MM.1S (cell line): Measurements from ENCODE around the gene ZEB2.

Experiments used
- EZH2 ChIP-seq: fragments of 300-600 bp; sonication (generic); optimal IDR thresholded peaks from 2 replicates; pipeline ENCODE3; 2017; ENCODE audit warnings: low read depth, mild to moderate bottlenecking, antibody characterized with exemption, low read length, mixed read lengths
- TF ChIP-seq, protein P1 (sequence below): fragments of 300-600 bp; sonication (generic); IDR thresholded peaks from 2 replicates; pipeline ENCODE4 v1.5.1; 2016; ENCODE audit warnings: antibody characterized with exemption, low read length, mixed read lengths

GRCh38 chr2:144553379-144553778, 33.5 kb upstream of the ZEB2 start:
- TF ChIP-seq, protein P1, sequence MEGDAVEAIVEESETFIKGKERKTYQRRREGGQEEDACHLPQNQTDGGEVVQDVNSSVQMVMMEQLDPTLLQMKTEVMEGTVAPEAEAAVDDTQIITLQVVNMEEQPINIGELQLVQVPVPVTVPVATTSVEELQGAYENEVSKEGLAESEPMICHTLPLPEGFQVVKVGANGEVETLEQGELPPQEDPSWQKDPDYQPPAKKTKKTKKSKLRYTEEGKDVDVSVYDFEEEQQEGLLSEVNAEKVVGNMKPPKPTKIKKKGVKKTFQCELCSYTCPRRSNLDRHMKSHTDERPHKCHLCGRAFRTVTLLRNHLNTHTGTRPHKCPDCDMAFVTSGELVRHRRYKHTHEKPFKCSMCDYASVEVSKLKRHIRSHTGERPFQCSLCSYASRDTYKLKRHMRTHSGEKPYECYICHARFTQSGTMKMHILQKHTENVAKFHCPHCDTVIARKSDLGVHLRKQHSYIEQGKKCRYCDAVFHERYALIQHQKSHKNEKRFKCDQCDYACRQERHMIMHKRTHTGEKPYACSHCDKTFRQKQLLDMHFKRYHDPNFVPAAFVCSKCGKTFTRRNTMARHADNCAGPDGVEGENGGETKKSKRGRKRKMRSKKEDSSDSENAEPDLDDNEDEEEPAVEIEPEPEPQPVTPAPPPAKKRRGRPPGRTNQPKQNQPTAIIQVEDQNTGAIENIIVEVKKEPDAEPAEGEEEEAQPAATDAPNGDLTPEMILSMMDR = no peak
- TF ChIP-seq EZH2 = no peak
